Prostate gland (tissue), 2 donors: ENCODE measurements around the gene IRS2. TPM values are rescaled to one million over a fixed set of nuclear protein-coding genes. Genes with fewer than 3 reads are reported as not detected.

Source experiments
- DNase-seq: peaks from one replicate; pipeline ENCODE4 v3.0.0-alpha.2; 2019; ENCODE audit warnings: low spot score
- H3K27ac ChIP-seq, 2 donors: fragments of 200-600 bp; sonication (generic); 2 replicates each; pipeline ENCODE4 v1.5.1; 2017 to 2019
- H3K27me3 ChIP-seq: fragments of 200-600 bp; sonication (generic); replicated peaks from 2 replicates; pipeline ENCODE4 v1.5.1; 2019; ENCODE audit not compliant: insufficient read depth
- H3K36me3 ChIP-seq, 2 donors: fragments of 200-600 bp; sonication (generic); 1 replicate in 1 of 2; 2 replicates in 1 of 2; pipeline versions ENCODE4 v1.5.1 to v1.8.1; 2017 to 2019
- H3K4me1 ChIP-seq: fragments of 200-600 bp; sonication (generic); replicated peaks from 2 replicates; pipeline ENCODE4 v1.5.1; 2019
- H3K4me3 ChIP-seq, 2 donors: fragments of 200-600 bp; sonication (generic); 2 replicates each; pipeline ENCODE4 v1.5.1; 2017 to 2019
- H3K9me3 ChIP-seq: fragments of 200-600 bp; sonication (generic); 2 replicates; pipeline ENCODE4 v1.5.1; 2017
- CTCF ChIP-seq, 4 experiments: fragments of 200-600 bp in 2 of 4; fragments of 450-650 bp in 2 of 4; sonication (generic) in 2 of 4; IDR thresholded peaks; 1 replicate in 3 of 4; 2 replicates in 1 of 4; pipeline ENCODE4 v1.5.1; 2016 to 2019; ENCODE audit warnings: antibody characterized with exemption in 4 of 4, mild to moderate bottlenecking in 2 of 4, moderate library complexity in 2 of 4
- POLR2A ChIP-seq: fragments of 450-650 bp; IDR thresholded peaks from one replicate; pipeline ENCODE4 v1.6.1; 2016; ENCODE audit warnings: antibody characterized with exemption, mild to moderate bottlenecking
- POLR2AphosphoS5 ChIP-seq: sonication (generic); formaldehyde crosslinking; IDR thresholded peaks from one replicate; pipeline ENCODE4 v1.6.1; 2017; ENCODE audit warnings: antibody characterized with exemption
- WGBS: methylation state at CpG from one replicate; pipeline ENCODE4 v1.1.5; 2018; 5-methylcytosine and 5-hydroxymethylcytosine counted together
- intact Hi-C: fragments of 100-400 bp; cut with DNase I; formaldehyde crosslinking; loops from one replicate; pipeline ENCODE4 v1.14.2; 2022
- total RNA-seq, 2 donors: library from RNA; depleted of rRNA; stranded (reverse); fragments of >200 nt; gene quantifications; one replicate each; pipeline ENCODE4 v1.1.0, GENCODE V29; 2016

Gene IRS2
- total RNA-seq, 2 donors from 2014 or later: 43.5 to 54.8 TPM

GRCh38 chr13:109712124-109712722 is 74.2 kb downstream of the IRS2 start:
- no peak for DNase-seq
- H3K4me1 ChIP-seq: no peaks in the 10 kb centered on the region
- H3K27me3 ChIP-seq: no peaks in the 10 kb centered on the region
- no peaks in the 10 kb centered on the region for H3K36me3 ChIP-seq
- H3K4me3 ChIP-seq: no peak overlapping the region
- no peak overlapping the region for H3K27ac ChIP-seq
- WGBS: 62% methylated on average over 9 of the region's 9 CpGs
- no peak for TF ChIP-seq POLR2AphosphoS5
- TF ChIP-seq CTCF (IDR thresholded peaks at IDR 0.05): no peak
- no peak for TF ChIP-seq POLR2A
- intact Hi-C loops: no loop called here
- H3K9me3 ChIP-seq: no peaks in the 10 kb centered on the region

GRCh38 chr13:109707742-109708617 is 78.4 kb downstream of the IRS2 start:
- no peak overlapping the region for H3K27ac ChIP-seq
- no peak overlapping the region for H3K4me3 ChIP-seq
- WGBS: 86% methylated on average over 14 of the region's 14 CpGs
- no peaks in the 10 kb centered on the region for H3K36me3 ChIP-seq
- DNase-seq: no peak
- intact Hi-C loops: no loop called here
- H3K27me3 ChIP-seq: no peaks in the 10 kb centered on the region
- no peaks in the 10 kb centered on the region for H3K9me3 ChIP-seq
- TF ChIP-seq POLR2A (no peak), CTCF (IDR thresholded peaks at IDR 0.05) (no peak), POLR2AphosphoS5 (no peak)
- no peaks in the 10 kb centered on the region for H3K4me1 ChIP-seq

- 87% methylated on average over 15 of the region's 15 CpGs for WGBS
- Histone ChIP-seq H3K27me3 (no peaks in the 10 kb centered on the region), H3K4me1 (no peaks in the 10 kb centered on the region), H3K27ac (no peak overlapping the region), H3K36me3 (no peaks in the 10 kb centered on the region), H3K4me3 (no peak overlapping the region), H3K9me3 (no peaks in the 10 kb centered on the region)
- intact Hi-C loops: no loop called here
- no peak for DNase-seq
- TF ChIP-seq CTCF (IDR thresholded peaks at IDR 0.05) (no peak), POLR2AphosphoS5 (no peak), POLR2A (no peak)
Measured at GRCh38 chr13:109707044-109707741, 79.2 kb downstream of the IRS2 start.

GRCh38 chr13:109706015-109706715 is 80.2 kb downstream of the IRS2 start:
- H3K4me1 ChIP-seq: no peaks in the 10 kb centered on the region
- no peak overlapping the region for H3K27ac ChIP-seq
- no peak overlapping the region for H3K4me3 ChIP-seq
- WGBS: 94% methylated on average over 12 of the region's 12 CpGs
- no peak for DNase-seq
- no peaks in the 10 kb centered on the region for H3K36me3 ChIP-seq
- no peaks in the 10 kb centered on the region for H3K27me3 ChIP-seq
- H3K9me3 ChIP-seq: no peaks in the 10 kb centered on the region
- intact Hi-C loops: no loop called here
- no peak for TF ChIP-seq CTCF (IDR thresholded peaks at IDR 0.05)
- no peak for TF ChIP-seq POLR2AphosphoS5
- TF ChIP-seq POLR2A: no peak
